HEK293T (cell line): Measurements from ENCODE around the gene XPR1.

Experiments used
- CTCF ChIA-PET: fragments of 350-600 bp; formaldehyde crosslinking; extraction: SDS; loops from one replicate; lab custom pipeline; 2021; ENCODE audit warnings: antibody characterized with exemption, inconsistent platforms; lab: Yijun Ruan, JAX
- POLR2A ChIA-PET: fragments of 350-600 bp; formaldehyde crosslinking; extraction: SDS; loops from one replicate; lab custom pipeline; 2020; ENCODE audit warnings: antibody characterized with exemption, inconsistent platforms; lab: Yijun Ruan, JAX
- DNase-seq: peaks from one replicate; pipeline ENCODE4 v3.0.0; 2012; ENCODE audit warnings: mixed read lengths; ENCODE audit errors: extremely low spot score
- ARNT ChIP-seq: fragments of 450-650 bp; IDR thresholded peaks from 2 replicates; pipeline ENCODE4 v1.6.1; 2017; ENCODE audit warnings: mild to moderate bottlenecking
- BHLHE40 ChIP-seq: fragments of 450-650 bp; IDR thresholded peaks from 2 replicates; pipeline ENCODE4 v1.6.1; 2016; ENCODE audit warnings: mild to moderate bottlenecking, moderate library complexity, borderline replicate concordance
- CTBP1 ChIP-seq: fragments of 450-650 bp; IDR thresholded peaks from 2 replicates; pipeline ENCODE4 v1.6.1; 2016; ENCODE audit warnings: borderline replicate concordance
- ELF4 ChIP-seq: fragments of 450-650 bp; IDR thresholded peaks from 2 replicates; pipeline ENCODE4 v1.6.1; 2017; ENCODE audit warnings: antibody characterized with exemption
- FOXA1 ChIP-seq: fragments of 450-650 bp; IDR thresholded peaks from 2 replicates; pipeline ENCODE4 v1.6.1; 2016; ENCODE audit warnings: mild to moderate bottlenecking
- FOXK2 ChIP-seq: fragments of 450-650 bp; IDR thresholded peaks from 2 replicates; pipeline ENCODE4 v1.6.1; 2016; ENCODE audit warnings: mild to moderate bottlenecking
- FOXM1 ChIP-seq: fragments of 450-650 bp; IDR thresholded peaks from 2 replicates; pipeline ENCODE4 v1.6.1; 2017; ENCODE audit warnings: mild to moderate bottlenecking, borderline replicate concordance
- HDGF ChIP-seq: fragments of 450-650 bp; IDR thresholded peaks from 2 replicates; pipeline ENCODE4 v1.6.1; 2017; ENCODE audit warnings: antibody characterized with exemption, borderline replicate concordance
- L3MBTL2 ChIP-seq: fragments of 450-650 bp; conservative IDR thresholded peaks from 2 replicates; pipeline ENCODE4 v1.6.1; 2016; ENCODE audit warnings: mild to moderate bottlenecking
- LEF1 ChIP-seq: fragments of 450-650 bp; IDR thresholded peaks from 2 replicates; pipeline ENCODE4 v1.6.1; 2017; ENCODE audit warnings: mild to moderate bottlenecking, borderline replicate concordance
- NFRKB ChIP-seq: fragments of 450-650 bp; IDR thresholded peaks from 2 replicates; pipeline ENCODE4 v1.6.1; 2016; ENCODE audit warnings: mild to moderate bottlenecking, moderate library complexity
- SP1 ChIP-seq: fragments of 450-650 bp; IDR thresholded peaks from 2 replicates; pipeline ENCODE4 v1.6.1; 2017
- SUZ12 ChIP-seq: fragments of 450-650 bp; IDR thresholded peaks from 2 replicates; pipeline ENCODE4 v1.6.1; 2016; ENCODE audit warnings: mild to moderate bottlenecking
- TARDBP ChIP-seq: fragments of 450-650 bp; IDR thresholded peaks from 2 replicates; pipeline ENCODE4 v1.6.1; 2016
- ZNF384 ChIP-seq: fragments of 450-650 bp; IDR thresholded peaks from 2 replicates; pipeline ENCODE4 v1.6.1; 2016
- TF ChIP-seq, protein P1 (sequence below): fragments of 450-650 bp; IDR thresholded peaks from 2 replicates; pipeline ENCODE4 v1.6.1; 2016

Gene XPR1

DNA sequence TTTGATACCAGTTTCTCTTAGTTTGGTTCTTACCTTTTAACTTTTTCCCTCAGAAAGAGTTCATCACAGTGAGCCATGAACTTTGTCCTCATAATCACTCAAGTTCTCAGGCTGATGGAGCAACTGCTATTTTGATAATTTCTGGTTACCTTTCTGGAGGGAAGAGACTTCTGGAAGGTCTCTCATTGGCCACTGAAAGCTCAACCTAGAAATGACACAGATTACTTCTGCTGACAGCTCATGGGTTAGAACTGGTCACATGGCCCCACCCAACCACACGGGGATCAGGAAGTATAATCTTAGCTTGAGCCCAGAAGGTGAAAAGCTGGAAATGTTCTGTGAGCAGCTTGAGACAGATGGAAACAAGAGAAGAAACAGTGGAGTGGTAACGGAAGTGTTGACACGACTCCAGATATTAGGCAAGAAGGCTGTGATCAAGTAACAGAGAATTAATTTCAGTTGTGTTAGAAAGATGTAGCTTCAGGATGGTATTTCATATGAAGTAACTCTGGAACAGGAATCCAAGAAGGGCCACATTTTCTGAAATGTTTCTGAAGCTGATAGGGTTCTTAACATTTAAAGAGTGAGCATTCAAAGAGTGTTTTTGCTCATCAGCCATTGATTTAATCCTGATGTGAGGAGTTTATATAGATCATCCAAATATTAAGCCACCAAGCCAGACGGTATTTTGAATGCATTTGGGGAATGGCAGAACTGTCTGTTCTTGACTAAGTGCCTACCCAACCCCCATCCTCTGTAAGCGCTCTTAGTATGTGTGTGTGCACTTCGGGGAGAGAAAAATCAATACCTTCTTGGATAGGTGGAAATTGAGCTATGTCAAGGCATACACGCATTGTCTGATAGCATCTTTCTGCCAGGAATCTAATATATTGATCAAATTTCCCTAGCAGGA is 21.9 kb upstream of the XPR1 start:
- no peak for DNase-seq
- CTCF ChIA-PET: interaction anchor here (0.6 to 0.9 kb wide), 2 partner anchors 10 to 22 kb away, joined by 3 to 5 read pairs; partner anchors contain the start of gene XPR1
- POLR2A ChIA-PET: interaction anchor here (1.4 to 1.7 kb wide), 2 partner anchors 11 to 21 kb away, joined by 3 to 9 read pairs; partner anchors contain the start of gene XPR1
- TF ChIP-seq, protein P1, sequence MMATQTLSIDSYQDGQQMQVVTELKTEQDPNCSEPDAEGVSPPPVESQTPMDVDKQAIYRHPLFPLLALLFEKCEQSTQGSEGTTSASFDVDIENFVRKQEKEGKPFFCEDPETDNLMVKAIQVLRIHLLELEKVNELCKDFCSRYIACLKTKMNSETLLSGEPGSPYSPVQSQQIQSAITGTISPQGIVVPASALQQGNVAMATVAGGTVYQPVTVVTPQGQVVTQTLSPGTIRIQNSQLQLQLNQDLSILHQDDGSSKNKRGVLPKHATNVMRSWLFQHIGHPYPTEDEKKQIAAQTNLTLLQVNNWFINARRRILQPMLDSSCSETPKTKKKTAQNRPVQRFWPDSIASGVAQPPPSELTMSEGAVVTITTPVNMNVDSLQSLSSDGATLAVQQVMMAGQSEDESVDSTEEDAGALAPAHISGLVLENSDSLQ: no peak
- TF ChIP-seq FOXK2 (no peak), L3MBTL2 (no peak), BHLHE40 (no peak), NFRKB (no peak), HDGF (no peak), ARNT (no peak)

DNA sequence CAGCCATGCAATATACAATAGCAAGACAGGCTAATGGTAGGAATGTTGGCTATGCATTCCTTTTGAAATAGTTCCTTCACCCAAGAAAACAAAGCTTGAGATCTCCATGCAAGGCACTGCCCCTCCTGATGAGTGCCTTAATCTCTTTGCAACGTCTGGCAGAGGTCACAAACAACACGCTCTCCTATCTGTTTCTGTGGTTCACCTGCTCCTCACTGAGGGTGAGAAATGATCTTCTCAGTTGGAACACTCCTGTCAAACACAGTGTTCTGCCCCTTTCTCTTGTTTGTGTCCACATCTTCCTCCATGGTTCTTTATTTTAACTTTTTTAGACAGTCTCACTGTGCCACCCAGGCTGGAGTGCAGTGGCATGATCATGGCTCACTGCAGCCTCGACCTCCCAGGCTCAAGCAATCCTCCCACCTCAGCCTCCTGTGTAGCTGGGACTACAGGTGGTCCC is 21.2 kb upstream of the XPR1 start:
- TF ChIP-seq FOXK2: no peak
- TF ChIP-seq FOXA1: no peak
- TF ChIP-seq ZNF384: no peak
- TF ChIP-seq NFRKB: no peak
- TF ChIP-seq CTBP1: no peak
- no peak for TF ChIP-seq ELF4
- TF ChIP-seq, protein P1: no peak
- TF ChIP-seq L3MBTL2: no peak
- no peak for TF ChIP-seq ARNT
- no peak for TF ChIP-seq BHLHE40
- no peak for TF ChIP-seq LEF1
- TF ChIP-seq SP1: no peak
- no peak for TF ChIP-seq HDGF
- DNase-seq: no peak
- ChIA-PET POLR2A (interaction anchor here (1.7 kb wide), 1 partner anchor 21 kb away, joined by 9 read pairs; the partner anchor contains the start of gene XPR1), CTCF (no interaction called here)

DNA sequence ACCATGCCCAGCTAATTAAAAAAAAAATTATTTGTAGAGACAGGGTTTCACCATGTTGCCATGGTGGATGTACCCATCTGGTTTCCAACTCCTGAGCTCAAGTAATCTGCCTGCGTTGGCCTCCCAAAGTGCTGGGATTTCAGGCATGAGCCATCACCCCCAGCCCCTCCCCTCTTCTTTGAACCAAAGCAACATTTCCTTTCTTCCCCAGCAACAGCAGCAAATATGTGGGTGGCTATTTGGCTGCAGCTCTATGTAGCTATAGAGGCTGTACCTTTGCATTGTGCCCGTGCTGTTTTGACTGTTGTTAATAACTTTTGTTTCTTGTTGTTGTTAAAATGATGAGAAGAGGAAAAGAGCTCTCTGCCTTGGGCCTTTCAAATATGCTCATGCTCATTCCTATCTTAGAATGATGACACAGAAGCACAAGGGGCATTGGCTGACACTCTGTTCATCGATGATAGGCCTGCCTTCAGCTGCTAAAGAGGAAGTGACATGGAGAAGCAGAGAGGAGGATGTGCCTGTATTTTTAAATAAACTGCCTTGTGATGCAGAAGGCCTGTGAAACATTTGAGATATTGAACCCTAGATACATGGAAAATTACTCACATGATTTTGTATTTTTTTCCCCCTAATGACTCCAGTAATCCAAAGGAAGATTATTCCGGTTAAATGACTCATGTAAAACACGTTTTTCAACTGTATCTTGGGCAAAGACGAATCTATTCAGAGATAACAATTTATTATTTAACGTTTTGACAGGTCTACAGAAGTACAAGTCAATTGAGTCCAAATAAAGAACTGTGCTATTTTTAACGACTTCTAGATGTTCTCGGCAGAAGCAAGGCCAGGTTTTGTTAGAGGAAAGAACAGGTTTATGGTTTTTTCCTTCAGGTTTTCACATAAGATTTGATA is 20.5 kb upstream of the XPR1 start:
- TF ChIP-seq LEF1 (no peak), CTBP1 (no peak), FOXA1 (no peak), FOXM1 (no peak), FOXK2 (no peak), BHLHE40 (no peak), TARDBP (no peak), HDGF (no peak), NFRKB (no peak), SP1 (no peak), ARNT (no peak), ELF4 (no peak), L3MBTL2 (no peak), SUZ12 (no peak), ZNF384 (no peak)
- ChIA-PET CTCF (no interaction called here), POLR2A (interaction anchor here (1.7 kb wide), 1 partner anchor 20 kb away, joined by 9 read pairs; the partner anchor contains the start of gene XPR1)
- no peak for DNase-seq

DNA sequence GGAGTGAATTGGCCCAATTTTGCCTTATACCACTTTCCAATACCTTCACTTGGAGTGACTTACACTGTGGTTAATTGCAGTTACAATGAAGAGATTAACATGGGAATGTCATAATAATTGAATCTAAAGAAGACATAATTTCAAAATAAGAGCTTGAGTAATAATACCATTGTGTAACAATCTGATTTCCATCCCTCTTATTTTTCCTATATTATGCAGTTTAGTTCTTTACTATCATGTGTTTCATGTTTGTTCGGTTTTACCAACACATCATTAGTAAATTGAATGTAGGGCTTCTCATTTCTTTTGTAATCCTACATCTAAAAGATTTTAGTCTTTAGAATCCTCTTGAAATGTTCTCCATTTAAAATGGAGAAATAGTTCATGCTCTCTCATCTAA is 19.2 kb upstream of the XPR1 start:
- no peak for DNase-seq
- ChIA-PET POLR2A (no interaction called here), CTCF (no interaction called here)
- TF ChIP-seq HDGF: no peak

DNA sequence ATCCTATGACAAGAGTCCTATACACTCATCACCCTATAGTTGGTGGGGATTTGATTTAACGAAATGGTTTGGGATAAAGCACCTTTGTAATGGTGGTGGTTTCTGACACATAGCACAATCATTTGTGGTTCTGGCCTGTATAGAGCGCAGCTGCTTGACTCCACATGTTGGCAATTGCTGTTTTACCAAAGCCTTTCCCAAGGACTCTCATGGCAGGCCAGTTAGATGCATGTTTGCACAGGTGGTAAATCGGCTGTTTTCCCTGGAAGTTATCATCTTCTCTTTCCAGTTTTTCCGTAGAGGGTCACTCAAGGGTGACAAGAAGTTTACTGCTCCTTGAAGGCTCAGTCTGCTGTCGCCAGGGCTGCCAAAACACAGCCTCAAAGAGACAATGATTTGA is 17.1 kb upstream of the XPR1 start:
- TF ChIP-seq FOXA1 (no peak), ARNT (no peak), HDGF (no peak), ELF4 (no peak), NFRKB (no peak), BHLHE40 (no peak), TARDBP (no peak), FOXK2 (no peak), CTBP1 (no peak), ZNF384 (no peak)
- TF ChIP-seq, protein P1: no peak
- CTCF ChIA-PET: no interaction called here
- POLR2A ChIA-PET: no interaction called here
- no peak for DNase-seq
